ENCODE results near the gene AMMECR1. TPM values are rescaled to one million over a fixed set of nuclear protein-coding genes. Genes with fewer than 3 reads are reported as not detected.

The AMMECR1 gene
- total RNA-seq, 2 donors from 2014 or later, result 1.7 to 2.5 TPM

DNA sequence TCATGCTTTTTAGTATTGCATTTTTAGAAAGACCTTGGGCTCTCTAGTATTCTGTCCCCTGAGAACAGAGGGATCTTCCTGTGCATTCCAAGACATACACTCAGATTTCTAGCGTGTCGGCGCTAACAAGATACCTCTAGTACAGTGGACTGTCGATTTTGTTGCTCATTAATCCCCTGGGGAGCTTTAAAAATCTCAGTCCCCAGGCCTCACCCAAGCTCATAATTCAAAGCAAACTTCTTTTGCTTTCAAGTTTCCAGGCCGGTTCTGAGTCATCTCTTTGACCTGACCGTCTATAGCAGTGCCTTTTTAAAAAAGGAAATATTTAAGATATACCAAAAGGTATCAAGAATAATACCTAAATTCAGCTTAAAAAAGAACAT is 137.0 kb downstream of the AMMECR1 start:
- DNase-seq (ENCODE audit: low spot score), result no peak
- no peak overlapping the region for H3K27ac ChIP-seq
- H3K9me3 ChIP-seq, result peaks cover 0 to under 1% of the 10 kb centered on the region in 2 donors
- no peaks in the 10 kb centered on the region for H3K36me3 ChIP-seq
- no peak overlapping the region for H3K4me3 ChIP-seq
- TF ChIP-seq, protein P1, sequence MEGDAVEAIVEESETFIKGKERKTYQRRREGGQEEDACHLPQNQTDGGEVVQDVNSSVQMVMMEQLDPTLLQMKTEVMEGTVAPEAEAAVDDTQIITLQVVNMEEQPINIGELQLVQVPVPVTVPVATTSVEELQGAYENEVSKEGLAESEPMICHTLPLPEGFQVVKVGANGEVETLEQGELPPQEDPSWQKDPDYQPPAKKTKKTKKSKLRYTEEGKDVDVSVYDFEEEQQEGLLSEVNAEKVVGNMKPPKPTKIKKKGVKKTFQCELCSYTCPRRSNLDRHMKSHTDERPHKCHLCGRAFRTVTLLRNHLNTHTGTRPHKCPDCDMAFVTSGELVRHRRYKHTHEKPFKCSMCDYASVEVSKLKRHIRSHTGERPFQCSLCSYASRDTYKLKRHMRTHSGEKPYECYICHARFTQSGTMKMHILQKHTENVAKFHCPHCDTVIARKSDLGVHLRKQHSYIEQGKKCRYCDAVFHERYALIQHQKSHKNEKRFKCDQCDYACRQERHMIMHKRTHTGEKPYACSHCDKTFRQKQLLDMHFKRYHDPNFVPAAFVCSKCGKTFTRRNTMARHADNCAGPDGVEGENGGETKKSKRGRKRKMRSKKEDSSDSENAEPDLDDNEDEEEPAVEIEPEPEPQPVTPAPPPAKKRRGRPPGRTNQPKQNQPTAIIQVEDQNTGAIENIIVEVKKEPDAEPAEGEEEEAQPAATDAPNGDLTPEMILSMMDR (IDR thresholded peaks at IDR 0.05), result no peak
- no peaks in the 10 kb centered on the region for H3K27me3 ChIP-seq
- H3K4me1 ChIP-seq, result no peaks in the 10 kb centered on the region

DNA sequence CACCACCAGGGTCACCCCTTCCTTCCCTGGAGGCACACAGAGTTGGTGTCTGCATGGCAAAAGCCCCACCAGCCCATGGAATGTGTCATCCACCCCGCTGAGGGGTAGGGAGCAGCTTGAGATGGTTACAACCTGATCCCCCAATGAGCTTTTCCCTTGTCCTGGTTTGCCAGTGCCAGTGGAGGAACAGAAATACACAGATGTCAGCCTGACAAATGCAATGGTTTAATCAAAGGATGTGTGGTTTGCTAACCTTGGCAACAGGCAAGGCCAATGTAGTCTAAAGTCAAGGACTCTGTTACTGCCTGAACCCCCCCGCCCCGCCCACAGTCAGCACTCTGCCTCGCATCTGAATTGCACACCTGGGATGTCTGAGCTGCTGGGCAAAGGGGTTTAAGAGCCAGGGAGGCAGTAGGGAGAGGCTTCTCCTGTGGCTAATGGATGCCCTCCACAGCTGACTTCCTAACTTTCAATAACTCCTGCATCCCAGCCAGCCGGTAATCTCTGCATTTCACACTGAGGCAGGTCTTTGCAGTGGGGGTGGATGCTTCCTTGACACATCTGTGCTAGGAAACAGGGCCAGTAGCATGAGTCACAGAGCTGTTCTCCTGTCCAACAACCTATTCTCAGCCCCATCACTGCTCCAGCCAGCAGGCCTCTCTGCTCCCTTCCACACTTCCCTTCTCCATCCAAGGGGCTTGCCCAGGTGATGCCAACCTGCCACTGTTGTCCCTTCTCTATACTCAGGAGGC is 137.5 kb downstream of the AMMECR1 start:
- Histone ChIP-seq H3K4me1 (no peaks in the 10 kb centered on the region), H3K27ac (no peak overlapping the region), H3K36me3 (no peaks in the 10 kb centered on the region), H3K9me3 (no peaks in the 10 kb centered on the region), H3K27me3 (no peaks in the 10 kb centered on the region), H3K4me3 (no peak overlapping the region)
- TF ChIP-seq, protein P1 (IDR thresholded peaks at IDR 0.05), result no peak
- no peak for DNase-seq (ENCODE audit: low spot score)

DNA sequence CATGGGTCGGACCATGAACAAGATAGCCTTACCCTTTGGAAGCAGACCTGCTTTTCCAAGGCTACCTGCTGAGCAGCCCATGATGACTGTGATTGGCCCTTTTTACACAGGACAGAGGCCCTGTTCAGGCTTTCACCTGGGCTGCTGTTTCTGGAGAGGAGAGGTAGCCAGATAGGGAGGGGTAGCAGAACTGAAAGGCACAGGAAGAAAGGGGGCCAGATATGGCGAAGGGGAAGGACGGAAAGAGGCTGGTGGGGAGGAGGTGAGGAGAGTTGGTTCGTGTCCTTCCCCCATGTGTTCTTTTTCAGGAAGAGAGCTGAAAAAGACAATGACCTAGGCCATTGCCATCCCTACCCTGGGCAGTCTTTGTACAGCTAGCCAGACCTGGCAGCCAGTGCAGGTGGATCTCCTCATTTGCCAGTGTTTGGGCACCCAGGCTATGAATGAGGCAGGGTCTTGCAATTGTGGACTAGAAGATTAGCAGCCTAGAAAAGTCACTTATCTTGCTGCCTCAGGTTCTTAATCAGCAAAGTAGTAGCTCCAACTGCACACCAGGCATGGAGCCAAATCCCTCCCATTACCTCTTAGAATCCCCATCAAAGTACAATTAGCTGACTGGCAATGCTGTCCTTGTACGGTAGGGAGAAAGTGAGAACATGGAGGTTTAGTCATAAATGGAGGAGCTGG is 139.6 kb downstream of the AMMECR1 start:
- H3K36me3 ChIP-seq, result no peaks in the 10 kb centered on the region
- H3K27me3 ChIP-seq, result no peaks in the 10 kb centered on the region
- TF ChIP-seq, protein P1 (IDR thresholded peaks at IDR 0.05), result no peak
- H3K4me3 ChIP-seq, result no peak overlapping the region
- no peaks in the 10 kb centered on the region for H3K9me3 ChIP-seq
- DNase-seq (ENCODE audit: low spot score), result no peak
- H3K27ac ChIP-seq, result no peak overlapping the region
- no peaks in the 10 kb centered on the region for H3K4me1 ChIP-seq

DNA sequence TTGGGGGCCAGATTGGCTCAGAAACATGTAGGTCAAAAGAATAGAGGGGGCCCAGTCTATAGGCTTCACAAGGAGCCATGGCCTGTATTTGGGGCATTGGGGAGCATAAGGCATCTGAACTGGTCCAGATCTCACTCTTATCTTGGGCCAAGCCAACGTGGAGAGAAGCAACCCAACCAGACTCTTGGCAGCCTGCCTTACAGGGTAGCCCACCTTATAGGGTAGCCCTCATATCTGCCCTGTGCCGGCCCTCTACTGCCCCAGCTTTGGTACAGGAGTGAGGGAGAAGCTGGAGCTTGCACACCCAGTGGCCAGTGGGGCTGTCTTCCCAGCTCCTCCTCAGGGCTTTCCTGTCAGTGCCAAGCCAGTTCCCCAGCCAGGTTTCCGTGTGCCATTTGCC is 142.2 kb downstream of the AMMECR1 start:
- H3K27me3 ChIP-seq, result no peaks in the 10 kb centered on the region
- H3K27ac ChIP-seq, result no peak overlapping the region
- TF ChIP-seq, protein P1 (IDR thresholded peaks at IDR 0.05), result no peak
- no peaks in the 10 kb centered on the region for H3K4me1 ChIP-seq
- peaks cover 7% of the 10 kb centered on the region for H3K36me3 ChIP-seq
- H3K9me3 ChIP-seq, result no peaks in the 10 kb centered on the region
- no peak overlapping the region for H3K4me3 ChIP-seq
- DNase-seq (ENCODE audit: low spot score), result no peak

DNA sequence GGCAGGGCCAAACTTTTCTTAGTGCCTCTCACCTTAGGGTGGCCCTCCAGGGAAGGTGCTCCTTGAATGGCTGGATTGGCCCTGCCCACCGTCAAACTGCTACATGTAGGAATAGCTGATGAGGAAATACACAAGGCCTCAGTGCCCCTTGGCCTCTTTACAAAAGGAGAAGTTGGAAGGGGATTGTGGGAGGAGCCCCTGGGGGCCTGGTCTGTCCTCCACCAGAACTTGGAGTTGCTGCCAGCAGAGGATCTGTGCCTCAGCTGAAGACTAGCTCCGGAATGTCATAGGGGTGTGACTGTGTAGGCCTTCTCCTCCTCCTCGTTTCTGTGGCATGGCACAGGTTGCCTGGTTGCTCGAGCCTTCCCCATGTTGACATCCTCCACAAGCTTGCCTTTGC is 142.7 kb downstream of the AMMECR1 start:
- no peak overlapping the region for H3K4me3 ChIP-seq

More for the DNA sequence above, 142.7 kb downstream of the AMMECR1 start:
- TF ChIP-seq, protein P1 (IDR thresholded peaks at IDR 0.05), result no peak
- DNase-seq (ENCODE audit: low spot score), result no peak
- H3K27ac ChIP-seq, result no peak overlapping the region
- H3K9me3 ChIP-seq, result no peaks in the 10 kb centered on the region
- H3K4me1 ChIP-seq, result no peaks in the 10 kb centered on the region
- peaks cover 7% of the 10 kb centered on the region for H3K36me3 ChIP-seq
- H3K27me3 ChIP-seq, result no peaks in the 10 kb centered on the region
